ENCODE measurements around the gene TRIO.

DNA sequence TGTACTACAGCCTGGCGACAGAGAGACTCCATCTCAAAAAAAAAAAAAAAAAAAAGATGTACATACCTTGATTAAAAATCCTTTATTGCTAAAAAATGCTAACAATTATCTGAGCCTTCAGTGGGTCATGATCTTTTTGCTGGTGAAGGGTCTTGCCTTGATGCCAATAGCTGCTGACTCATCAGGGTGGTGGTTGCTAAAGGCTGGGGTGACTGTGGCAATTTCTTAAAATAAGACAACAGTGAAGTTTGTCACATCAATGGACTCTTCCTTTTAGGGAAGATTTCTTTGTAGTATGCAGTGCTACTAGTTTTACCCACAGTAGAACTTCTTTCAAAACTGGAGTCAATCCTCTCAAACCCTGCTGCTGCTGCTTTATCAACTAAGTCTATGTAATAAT is 404.5 kb downstream of the TRIO start:
- TF ChIP-seq, protein P1, sequence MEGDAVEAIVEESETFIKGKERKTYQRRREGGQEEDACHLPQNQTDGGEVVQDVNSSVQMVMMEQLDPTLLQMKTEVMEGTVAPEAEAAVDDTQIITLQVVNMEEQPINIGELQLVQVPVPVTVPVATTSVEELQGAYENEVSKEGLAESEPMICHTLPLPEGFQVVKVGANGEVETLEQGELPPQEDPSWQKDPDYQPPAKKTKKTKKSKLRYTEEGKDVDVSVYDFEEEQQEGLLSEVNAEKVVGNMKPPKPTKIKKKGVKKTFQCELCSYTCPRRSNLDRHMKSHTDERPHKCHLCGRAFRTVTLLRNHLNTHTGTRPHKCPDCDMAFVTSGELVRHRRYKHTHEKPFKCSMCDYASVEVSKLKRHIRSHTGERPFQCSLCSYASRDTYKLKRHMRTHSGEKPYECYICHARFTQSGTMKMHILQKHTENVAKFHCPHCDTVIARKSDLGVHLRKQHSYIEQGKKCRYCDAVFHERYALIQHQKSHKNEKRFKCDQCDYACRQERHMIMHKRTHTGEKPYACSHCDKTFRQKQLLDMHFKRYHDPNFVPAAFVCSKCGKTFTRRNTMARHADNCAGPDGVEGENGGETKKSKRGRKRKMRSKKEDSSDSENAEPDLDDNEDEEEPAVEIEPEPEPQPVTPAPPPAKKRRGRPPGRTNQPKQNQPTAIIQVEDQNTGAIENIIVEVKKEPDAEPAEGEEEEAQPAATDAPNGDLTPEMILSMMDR (conservative IDR thresholded peaks at IDR 0.05; ENCODE audit: low read depth, low read length), result no peak
- TF ChIP-seq EZH2 (IDR thresholded peaks at IDR 0.05; ENCODE audit: low read length, unreplicated experiment), result no peak
